GM18873 (cell line): Measurements from ENCODE around the gene CX3CL1.
A peak's percentile ranks its signal among the peaks of the same experiment; 100 is the strongest.

Experiments used
- ATAC-seq: cut with Tn5 transposase; IDR thresholded peaks from one replicate; pipeline ENCODE4 v1.9.1; 2021; ENCODE audit warnings: mild to moderate bottlenecking, moderate library complexity, moderate number of reproducible peaks; ENCODE audit not compliant: unreplicated experiment, low FRiP score

The CX3CL1 gene

GRCh38 chr16:57401943-57402640, 29.8 kb downstream of the CX3CL1 start:
- no peak for ATAC-seq

DNA sequence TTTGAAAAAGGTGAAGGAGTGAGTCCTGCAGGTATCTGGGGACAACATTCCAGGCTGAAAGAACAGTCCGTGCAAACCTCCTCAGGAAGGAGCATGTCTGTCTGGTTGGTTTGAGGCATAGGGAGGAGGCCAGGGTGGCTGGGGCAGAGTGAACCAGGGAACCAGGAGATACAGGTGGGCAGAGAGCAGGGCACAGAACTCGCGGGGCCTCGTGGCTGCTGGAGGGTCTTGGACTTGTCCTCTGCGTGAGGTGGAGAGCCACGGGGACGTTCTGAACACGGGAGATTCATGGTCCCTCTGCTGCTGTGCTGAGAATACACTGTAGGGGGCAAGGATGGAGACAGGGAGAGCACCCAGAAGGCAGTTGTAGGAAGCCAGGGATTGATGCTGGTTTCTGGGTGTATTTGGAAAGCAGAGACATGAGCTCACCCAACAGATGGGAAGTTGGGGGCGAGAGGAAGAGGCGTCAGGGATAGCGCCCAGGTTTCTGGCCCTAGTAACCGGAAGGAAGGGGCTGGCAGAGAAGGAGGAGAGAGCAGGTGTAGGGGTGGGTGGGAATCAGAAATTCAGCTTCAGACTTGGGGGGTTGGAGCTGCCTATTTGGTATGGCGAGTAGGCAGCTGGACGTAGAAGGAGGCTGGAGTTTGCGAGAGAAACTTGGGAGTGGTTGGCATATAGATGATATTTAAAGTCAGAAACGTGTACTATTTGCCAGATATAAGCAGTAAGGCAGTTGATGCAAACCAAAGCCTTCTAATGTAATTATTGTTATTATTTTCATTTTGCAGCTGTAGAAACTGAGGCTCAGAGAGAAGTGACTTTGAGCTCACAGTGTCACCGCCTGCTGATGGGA, 31.9 kb downstream of the CX3CL1 start, which contains the start of gene CCL17:
CCL17 (plus strand) TSS at position 803 of the 853 bp plus-strand sequence. CDS start 9,166 bp downstream, outside the sequence.
- ATAC-seq, result no peak

DNA sequence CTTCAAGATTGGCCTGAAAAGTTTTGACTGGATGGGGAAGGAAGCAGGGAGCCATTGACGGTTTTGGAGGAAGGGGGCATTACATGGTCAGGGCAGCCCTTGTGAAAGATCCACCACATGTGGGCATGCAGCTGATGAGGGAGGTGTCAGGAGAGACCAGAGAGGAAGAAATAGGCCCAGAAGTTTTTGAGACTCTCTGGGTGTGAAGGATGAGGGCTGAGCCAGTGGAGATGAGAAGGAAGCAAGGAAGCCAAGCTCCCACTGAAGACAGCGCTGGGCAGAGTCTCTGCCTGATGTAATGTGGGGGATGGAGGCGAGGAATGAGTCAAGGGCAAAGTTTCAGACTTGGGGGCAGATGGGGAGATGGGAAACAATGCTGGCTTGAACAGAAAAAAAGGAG, 32.8 kb downstream of the CX3CL1 start:
- ATAC-seq, result no peak

- no peak for ATAC-seq
Observed at GRCh38 chr16:57406881-57407280, 34.6 kb downstream of the CX3CL1 start.

GRCh38 chr16:57407521-57408353, 35.4 kb downstream of the CX3CL1 start:
- ATAC-seq, result no peak

DNA sequence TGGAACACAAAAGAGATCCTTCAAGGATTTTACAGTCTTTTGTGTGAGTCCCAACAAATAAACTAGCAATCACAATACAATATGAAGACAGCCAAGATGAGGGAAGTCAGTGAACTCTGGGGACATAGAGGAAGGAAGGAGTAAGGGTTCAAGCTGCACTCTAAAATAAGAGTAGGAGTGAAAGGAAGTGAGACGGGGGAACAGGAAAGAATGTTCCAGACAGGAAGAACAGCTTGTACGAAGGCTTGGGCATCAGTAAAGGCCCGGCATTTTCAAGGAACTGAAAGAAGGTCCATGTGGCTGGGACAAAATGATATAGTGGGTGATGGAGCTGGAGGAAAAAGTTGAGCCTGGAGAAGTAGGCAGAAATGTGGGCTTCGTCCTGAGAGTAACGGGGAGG, 36.8 kb downstream of the CX3CL1 start:
- no peak for ATAC-seq

DNA sequence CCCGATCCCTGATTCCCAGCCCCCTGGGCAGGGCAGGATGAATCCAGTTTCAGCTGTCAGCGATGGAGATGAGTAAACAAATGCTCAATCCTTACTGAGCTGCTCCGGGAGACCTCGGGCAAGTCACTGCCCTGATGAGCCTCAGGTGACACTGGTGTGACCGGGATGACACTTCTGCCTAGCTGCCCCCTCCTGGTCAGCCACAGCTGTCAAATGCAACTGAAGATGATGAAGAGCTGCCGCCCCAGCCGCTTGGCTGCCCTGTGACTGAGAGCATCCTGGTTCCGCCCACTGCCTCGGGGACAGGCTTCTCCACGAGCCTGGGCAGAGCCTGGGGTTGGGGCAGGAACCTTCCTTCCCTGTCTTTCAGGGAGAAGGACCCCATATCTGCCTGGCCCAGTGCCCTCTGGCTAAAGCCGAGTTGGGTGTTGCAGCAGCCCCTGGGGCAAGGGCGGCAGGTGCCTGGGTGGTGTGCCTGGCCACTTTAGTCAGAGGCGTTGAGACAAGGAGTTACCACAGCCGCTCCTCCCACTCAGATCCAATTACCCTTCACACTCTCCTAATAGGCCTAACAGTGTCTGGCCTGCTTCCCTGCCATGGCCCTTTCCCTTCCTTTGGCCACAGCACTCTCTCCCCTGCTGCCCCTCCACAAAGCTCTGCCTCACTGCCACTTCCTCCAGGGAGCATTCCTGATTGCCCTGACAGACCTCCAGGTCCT, 37.7 kb downstream of the CX3CL1 start:
- ATAC-seq, result no peak

DNA sequence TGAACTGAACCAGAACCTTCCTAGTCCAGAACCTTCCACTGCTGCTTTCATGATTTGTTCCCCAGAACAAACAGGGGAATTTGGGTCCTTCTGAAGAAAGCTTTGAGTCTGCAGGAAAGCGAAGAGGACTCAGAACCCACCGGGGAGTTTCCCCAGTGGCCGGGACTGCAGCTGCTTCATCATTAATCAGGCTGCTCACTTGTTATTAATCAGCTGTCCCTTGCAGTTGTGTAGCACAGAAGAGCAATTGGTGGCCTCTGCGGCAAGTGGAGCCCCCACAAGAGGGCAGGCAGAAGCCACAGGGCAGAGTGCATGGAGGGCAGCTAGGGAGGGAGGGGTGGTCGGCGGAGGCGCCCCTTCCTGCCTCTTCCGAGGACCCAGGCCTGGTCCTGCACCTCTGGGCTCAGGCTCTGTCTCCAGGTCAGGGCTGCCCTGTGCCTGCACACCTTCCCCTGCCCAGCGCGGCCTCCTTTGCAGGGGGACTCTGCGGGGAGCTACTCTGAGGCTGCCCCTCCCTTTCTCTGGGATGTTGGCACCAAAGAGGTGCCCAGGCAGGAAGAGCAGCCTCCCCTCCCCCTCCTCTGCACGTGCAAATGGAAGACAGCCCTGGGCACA, 39.2 kb downstream of the CX3CL1 start:
- no peak for ATAC-seq

GRCh38 chr16:57412584-57412983, 40.3 kb downstream of the CX3CL1 start:
- no peak for ATAC-seq

GRCh38 chr16:57413301-57413730, 41.0 kb downstream of the CX3CL1 start:
- peak; percentile 59 for ATAC-seq

DNA sequence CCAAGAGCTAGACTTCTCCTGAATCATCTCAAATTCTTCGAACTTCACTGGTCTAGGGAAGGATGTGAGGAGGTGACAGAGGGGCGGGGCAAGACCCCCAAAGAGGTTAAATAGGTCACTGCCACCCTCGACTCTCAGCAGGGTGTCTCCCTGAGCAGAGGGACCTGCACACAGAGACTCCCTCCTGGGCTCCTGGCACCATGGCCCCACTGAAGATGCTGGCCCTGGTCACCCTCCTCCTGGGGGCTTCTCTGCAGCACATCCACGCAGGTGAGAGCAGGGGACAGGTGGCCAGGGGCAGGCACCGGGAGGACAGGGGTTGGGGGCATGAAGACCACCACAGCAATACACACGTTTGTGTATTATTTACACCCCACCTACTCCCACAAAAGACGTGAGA, 41.4 kb downstream of the CX3CL1 start:
- ATAC-seq, result no peak

DNA sequence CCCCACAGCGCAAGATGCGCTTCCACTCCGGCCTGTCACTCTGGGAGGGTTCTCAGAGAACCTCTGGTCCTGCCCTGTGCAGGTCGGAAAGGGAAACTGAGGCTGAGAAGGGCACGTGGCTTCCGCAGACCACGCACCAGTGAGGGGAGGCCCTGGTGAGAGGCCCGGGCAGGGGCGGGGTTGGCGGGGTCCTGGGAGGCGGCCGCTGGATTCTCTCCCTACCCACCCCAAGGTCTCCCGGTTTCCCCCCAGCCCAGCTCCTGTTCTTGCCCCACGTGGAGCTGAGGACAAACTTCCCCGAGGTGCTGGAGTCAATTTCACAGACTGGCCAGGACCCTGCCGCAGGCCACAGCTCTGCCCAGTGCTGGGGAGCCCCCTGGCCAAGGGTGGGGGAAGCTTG, 43.8 kb downstream of the CX3CL1 start:
- ATAC-seq, result no peak

DNA sequence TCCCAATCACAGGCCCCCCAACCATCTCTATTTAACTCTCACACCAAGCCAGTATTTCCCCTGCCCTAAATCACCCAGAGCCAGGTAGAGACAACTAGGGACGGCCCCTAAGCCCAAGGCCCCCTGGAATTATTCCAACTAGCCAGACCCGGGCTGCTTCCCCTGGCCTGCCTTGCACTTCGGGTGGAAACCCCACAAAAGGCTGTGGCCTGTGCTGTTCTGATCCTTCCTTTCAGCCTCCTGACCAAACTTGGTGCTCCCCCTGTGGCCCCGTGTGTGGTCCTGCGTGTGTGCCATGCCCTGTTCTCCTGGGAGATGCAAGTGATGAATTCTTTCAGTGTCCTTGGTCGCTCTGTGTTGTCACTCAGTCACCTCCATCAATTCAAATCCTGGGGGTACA, 47.2 kb downstream of the CX3CL1 start:
- no peak for ATAC-seq

GRCh38 chr16:57422026-57422944, 50.0 kb downstream of the CX3CL1 start:
- ATAC-seq, result no peak

DNA sequence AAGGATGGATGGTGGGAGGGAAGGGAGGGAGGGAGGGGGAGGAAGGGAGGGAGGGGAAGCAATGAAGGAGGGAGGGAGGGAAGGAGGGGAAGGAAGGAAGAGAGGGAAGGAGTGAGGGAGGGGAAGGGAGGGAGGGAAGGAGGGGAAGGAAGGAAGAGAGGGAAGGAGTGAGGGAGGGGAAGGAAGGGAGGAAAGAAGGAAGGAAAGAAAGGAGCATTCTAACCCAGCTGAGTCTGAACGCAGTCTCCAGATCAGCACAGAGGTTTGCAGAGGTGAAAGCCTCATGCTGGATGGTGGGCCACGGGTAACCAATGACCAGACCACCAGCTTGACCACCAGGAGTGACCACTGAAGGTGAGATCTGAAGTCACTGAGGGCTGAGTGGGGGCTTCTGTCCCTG, 50.9 kb downstream of the CX3CL1 start:
- no peak for ATAC-seq

DNA sequence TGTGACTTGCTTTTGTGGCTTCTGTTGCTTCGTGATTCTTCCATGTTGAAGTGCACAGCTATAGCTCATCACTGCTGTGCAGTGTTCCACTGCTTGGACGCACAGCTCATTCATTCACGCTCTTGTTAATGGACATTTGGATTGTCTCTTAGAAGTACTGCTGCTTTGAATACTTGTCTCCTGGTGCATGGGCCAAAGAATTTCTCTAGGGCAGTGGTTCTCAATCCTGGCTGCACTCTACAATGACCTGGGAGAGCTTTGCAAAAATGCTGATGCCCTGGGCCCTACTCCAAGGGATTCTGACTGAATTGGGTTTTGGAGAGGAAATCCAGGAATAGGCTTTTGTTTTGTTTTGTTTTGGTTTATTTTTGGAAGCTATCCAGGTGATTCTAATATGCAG, 52.3 kb downstream of the CX3CL1 start:
- ATAC-seq, result no peak

GRCh38 chr16:57426356-57426755, 54.1 kb downstream of the CX3CL1 start:
- ATAC-seq, result no peak

GRCh38 chr16:57427307-57427706, 55.0 kb downstream of the CX3CL1 start:
- ATAC-seq, result no peak

DNA sequence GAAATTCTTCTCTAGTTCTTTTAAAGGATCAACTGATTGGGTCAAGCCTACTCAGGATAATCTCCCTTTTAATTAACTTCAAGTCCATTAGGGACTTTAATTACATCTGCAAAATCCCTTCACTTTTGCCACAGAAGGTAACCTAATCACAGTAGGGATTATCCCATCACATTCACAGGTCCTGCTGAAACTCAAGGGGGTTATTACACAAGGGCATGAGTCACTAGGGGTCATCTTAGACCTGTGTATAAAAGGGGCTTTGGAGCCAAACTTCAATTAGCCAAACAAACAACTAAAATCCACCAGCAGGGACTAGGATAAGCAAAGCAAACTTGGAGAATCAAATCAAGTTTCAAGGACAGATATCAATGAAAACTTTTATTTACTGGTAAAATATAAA, 55.5 kb downstream of the CX3CL1 start:
- ATAC-seq, result no peak
